Hepatocyte (in vitro differentiated cells): ENCODE measurements around the gene CBY3. TPM values are rescaled to one million over a fixed set of nuclear protein-coding genes. Genes with fewer than 3 reads are reported as not detected.
"Not testable (repeated sequence)": the region's sequence is repeated elsewhere in the genome, so short reads cannot be mapped to it uniquely, and the experiment has no call there.

Experiments used
- DNase-seq: peaks from one replicate; pipeline ENCODE4 v3.0.0-alpha.2; 2016; ENCODE audit warnings: low spot score
- H2AFZ ChIP-seq: fragments of 200-600 bp; sonication (generic); 2 replicates; pipeline ENCODE4 v1.6.0; 2016; ENCODE audit warnings: antibody characterized with exemption, mild to moderate bottlenecking
- H3K27ac ChIP-seq: fragments of 200-600 bp; sonication (generic); 2 replicates; pipeline ENCODE4 v1.5.1; 2016; ENCODE audit warnings: mild to moderate bottlenecking
- H3K27me3 ChIP-seq: fragments of 200-600 bp; sonication (generic); 2 replicates; pipeline ENCODE4 v1.6.1; 2016
- H3K36me3 ChIP-seq: fragments of 200-600 bp; sonication (generic); replicated peaks from 2 replicates; pipeline ENCODE4 v1.5.1; 2016; ENCODE audit warnings: low read depth; ENCODE audit not compliant: insufficient read depth
- H3K4me1 ChIP-seq: fragments of 200-600 bp; sonication (generic); 2 replicates; pipeline ENCODE4 v1.5.1; 2016; ENCODE audit warnings: mild to moderate bottlenecking, moderate library complexity; ENCODE audit not compliant: insufficient read depth
- H3K4me2 ChIP-seq: fragments of 200-600 bp; sonication (generic); 2 replicates; pipeline ENCODE4 v1.6.0; 2016
- H3K4me3 ChIP-seq: fragments of 200-600 bp; sonication (generic); 2 replicates; pipeline ENCODE4 v1.5.1; 2016; ENCODE audit warnings: mild to moderate bottlenecking
- H3K79me2 ChIP-seq: fragments of 200-600 bp; sonication (generic); 2 replicates; pipeline ENCODE4 v1.6.0; 2017; ENCODE audit warnings: mild to moderate bottlenecking
- H3K9me2 ChIP-seq: fragments of 200-600 bp; sonication (generic); replicated peaks from 2 replicates; pipeline ENCODE4 v1.6.0; 2017; ENCODE audit warnings: mild to moderate bottlenecking; ENCODE audit not compliant: insufficient read depth
- H3K9me3 ChIP-seq: fragments of 200-600 bp; sonication (generic); 2 replicates; pipeline ENCODE4 v1.5.1; 2016; ENCODE audit warnings: low read depth, mild to moderate bottlenecking
- H4K20me1 ChIP-seq: fragments of 200-600 bp; sonication (generic); 2 replicates; pipeline ENCODE4 v1.6.0; 2016; ENCODE audit warnings: mild to moderate bottlenecking; ENCODE audit not compliant: insufficient read depth, poor library complexity, severe bottlenecking
- WGBS: methylation state at CpG from one replicate; pipeline ENCODE4 v1.1.6; 2016; ENCODE audit warnings: low lambda C conversion rate; ENCODE audit errors: missing lambda C conversion rate; 5-methylcytosine and 5-hydroxymethylcytosine counted together
- polyA plus RNA-seq: library from polyadenylated mRNA; unstranded; fragments of >200 nt; fragmentation: Nextera tagmentation; extraction: Ambion mirVana; gene quantifications from 2 replicates; pipeline ENCODE4 v1.2.1, GENCODE V29; 2016
- small RNA-seq: library from RNA; depleted of rRNA; stranded (forward); fragments of <200 nt; gene quantifications from one replicate; pipeline ENCODE3, GENCODE V24; 2014
- total RNA-seq: library from RNA; depleted of rRNA; stranded (reverse); fragments of >200 nt; gene quantifications from 2 replicates; pipeline ENCODE4 v1.2.3, GENCODE V29; 2014

Gene CBY3
- total and polyA plus RNA-seq, 2 experiments from 2014 or later: not detected

DNA sequence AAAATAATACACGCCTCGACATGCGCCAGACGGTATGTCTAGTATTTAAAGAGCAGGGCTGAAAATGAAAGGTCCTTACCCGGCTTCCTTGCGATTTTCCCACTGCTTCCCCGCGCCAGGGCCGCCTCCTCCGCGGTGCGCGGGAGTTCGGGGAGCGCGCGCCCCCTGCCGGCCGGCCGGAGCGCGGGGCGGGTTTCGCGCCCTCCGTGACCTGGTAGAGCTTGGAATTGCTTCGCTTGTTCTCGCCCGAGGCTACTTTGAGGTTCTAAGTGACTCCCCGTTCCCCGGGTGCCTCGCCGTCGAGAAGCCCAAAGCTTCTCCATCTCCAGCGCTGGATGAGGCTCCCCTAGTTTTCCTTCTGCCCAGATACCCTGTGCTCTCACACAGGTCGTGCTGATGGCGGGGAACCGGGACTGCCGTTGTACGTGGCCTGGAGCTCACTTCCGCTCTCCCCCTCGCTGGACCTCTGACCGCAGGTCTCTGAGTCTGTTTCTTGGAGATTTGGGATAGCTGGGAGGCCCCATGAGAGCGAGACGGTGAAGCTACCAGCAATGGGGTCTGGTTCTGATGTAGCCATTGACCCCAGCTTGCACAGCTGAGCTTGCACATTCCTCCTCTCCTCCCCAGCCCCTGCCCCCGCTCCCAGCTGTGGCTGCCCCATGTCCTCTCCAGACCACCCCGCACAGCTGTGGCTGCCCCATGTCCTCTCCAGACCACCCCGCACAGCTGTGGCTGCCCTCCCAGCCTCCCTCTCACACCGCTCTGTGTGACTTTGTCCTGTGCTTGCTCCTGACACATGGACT, 46.3 kb downstream of the CBY3 start:
- H3K79me2 ChIP-seq: peaks cover 13% of the 10 kb centered on the region
- H3K9me2 ChIP-seq, H3K9me3 ChIP-seq, H3K36me3 ChIP-seq, H3K27me3 ChIP-seq, H4K20me1 ChIP-seq, H3K4me1 ChIP-seq, H2AFZ ChIP-seq, H3K27ac ChIP-seq, DNase-seq, H3K4me3 ChIP-seq: not testable (repeated sequence)
- WGBS: 12% methylated on average over 10 of the region's 49 CpGs
- peak overlapping the region; percentile 63 for H3K4me2 ChIP-seq

DNA sequence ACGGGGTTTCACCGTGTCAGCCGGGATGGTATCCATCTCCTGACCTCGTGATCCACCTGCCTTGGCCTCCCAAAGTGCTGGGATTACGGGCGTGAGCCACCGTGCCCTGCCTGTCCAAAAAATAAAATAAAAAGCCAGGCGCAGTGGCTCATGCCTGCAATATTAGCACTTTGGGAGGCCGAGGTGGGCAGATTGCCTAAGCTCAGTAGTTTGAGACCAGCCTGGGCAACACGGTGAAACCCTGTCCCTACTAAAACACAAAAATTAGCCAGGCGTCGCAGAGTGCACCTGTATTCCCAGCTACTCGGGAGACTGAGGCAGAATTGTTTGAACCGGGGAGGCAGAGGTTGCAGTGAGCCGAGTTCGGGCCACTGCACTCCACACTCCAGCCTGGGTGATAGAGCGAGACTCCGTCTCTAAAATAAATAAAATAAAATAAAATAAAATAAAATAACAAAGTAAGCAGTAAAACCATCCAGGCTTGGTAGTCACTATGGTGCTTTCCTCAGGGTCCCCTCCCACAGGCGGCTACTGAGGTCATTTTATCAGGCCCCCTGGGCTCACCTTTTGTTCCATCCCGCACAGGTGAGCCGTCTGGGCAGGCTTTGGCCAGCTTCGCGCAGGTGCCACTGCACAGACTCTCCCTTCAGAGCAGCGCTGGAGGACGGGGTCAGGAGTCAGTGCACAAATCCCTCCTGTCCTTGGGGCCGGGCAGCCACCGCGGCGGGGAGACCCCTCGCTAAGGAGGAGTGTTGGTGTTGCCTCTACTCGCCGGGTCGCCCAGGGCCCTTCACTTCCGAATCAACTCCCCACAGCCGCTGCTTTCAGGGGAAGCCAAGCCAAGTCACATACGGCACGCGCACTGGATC, 47.1 kb downstream of the CBY3 start:
- H3K4me1 ChIP-seq, H3K9me2 ChIP-seq, DNase-seq, H3K9me3 ChIP-seq, H3K36me3 ChIP-seq, H4K20me1 ChIP-seq, H3K27me3 ChIP-seq, H2AFZ ChIP-seq, H3K27ac ChIP-seq: not testable (repeated sequence)
- H3K4me3 ChIP-seq: peak overlapping the region; percentile 30
- peaks cover 13% of the 10 kb centered on the region for H3K79me2 ChIP-seq
- peak overlapping the region; percentile 75 for H3K4me2 ChIP-seq
- 71% methylated on average over 21 of the region's 38 CpGs for WGBS

Small RNA genes lying within 50 kb of the gene (small RNA-seq; reads per million reads assigned to genes)
- not detected for gene RF00017

Other genes starting within 250 kb of the CBY3 start
- gene RUFY1, start 130.5 kb downstream of the CBY3 start, total RNA-seq: 41.2 and 42.3 TPM in 2 replicates
- gene RUFY1, start 130.5 kb downstream of the CBY3 start, polyA plus RNA-seq: 37.3 and 38.6 TPM in 2 replicates
- 392 and 485 TPM in 2 replicates for gene HNRNPH1, start 57.4 kb downstream of the CBY3 start, total RNA-seq
- 99.9 and 123 TPM in 2 replicates for gene HNRNPH1, start 57.4 kb downstream of the CBY3 start, polyA plus RNA-seq
- gene CANX, start 17.9 kb upstream of the CBY3 start, total RNA-seq: 701 and 705 TPM in 2 replicates
- gene CANX, start 17.9 kb upstream of the CBY3 start, polyA plus RNA-seq: 329 and 369 TPM in 2 replicates
- gene MAML1, start 51.8 kb upstream of the CBY3 start, total RNA-seq: 14.2 and 15.9 TPM in 2 replicates
- 7.5 and 8.8 TPM in 2 replicates for gene MAML1, start 51.8 kb upstream of the CBY3 start, polyA plus RNA-seq
- gene LTC4S, start 113.0 kb upstream of the CBY3 start, total RNA-seq: 0.72 TPM in 1 of 2 replicates, not detected in the other
- 3.7 and 6.5 TPM in 2 replicates for gene LTC4S, start 113.0 kb upstream of the CBY3 start, polyA plus RNA-seq
- gene MGAT4B, start 125.8 kb upstream of the CBY3 start, total RNA-seq: 132 and 159 TPM in 2 replicates
- gene MGAT4B, start 125.8 kb upstream of the CBY3 start, polyA plus RNA-seq: 233 and 243 TPM in 2 replicates
- gene SQSTM1, start 139.9 kb upstream of the CBY3 start, total RNA-seq: 372 and 402 TPM in 2 replicates
- gene SQSTM1, start 139.9 kb upstream of the CBY3 start, polyA plus RNA-seq: 641 and 727 TPM in 2 replicates
- 11.2 and 21.2 TPM in 2 replicates for gene MRNIP, start 177.8 kb upstream of the CBY3 start, total RNA-seq
- 28.5 and 51.6 TPM in 2 replicates for gene MRNIP, start 177.8 kb upstream of the CBY3 start, polyA plus RNA-seq
- gene TBC1D9B, start 226.9 kb upstream of the CBY3 start, total RNA-seq: 66.9 and 77.0 TPM in 2 replicates
- gene TBC1D9B, start 226.9 kb upstream of the CBY3 start, polyA plus RNA-seq: 94.0 and 97.3 TPM in 2 replicates